ENCODE data around the gene NCF4. TPM values are rescaled to one million over a fixed set of nuclear protein-coding genes. Genes with fewer than 3 reads are reported as not detected.
A peak's percentile ranks its signal among the peaks of the same experiment; 100 is the strongest.

The NCF4 gene
- total RNA-seq, 1 experiment from 2014 or later = not detected

DNA sequence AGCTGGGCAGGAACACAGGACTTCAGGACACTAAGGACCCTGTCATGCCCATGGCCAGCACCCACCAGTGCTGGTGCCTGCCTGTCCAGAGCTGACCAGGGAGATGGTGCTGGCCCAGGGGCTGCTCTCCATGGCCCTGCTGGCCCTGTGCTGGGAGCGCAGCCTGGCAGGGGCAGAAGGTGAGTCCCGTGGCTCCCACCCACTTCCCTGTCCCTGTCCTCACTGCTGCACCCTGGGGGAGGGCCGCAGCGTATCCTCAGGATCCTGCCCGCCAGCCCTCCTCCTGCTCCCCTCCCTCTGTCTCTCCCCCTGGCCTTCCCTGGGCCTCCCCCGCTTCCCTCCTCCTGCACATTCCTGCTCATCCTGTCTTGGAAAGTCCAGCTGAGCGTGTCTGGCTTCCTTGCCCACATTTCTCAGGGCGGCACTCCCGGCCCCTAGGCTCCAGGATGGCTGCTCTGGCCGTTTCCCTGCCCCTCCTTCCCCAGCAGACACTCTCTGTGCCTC is 61.4 kb downstream of the NCF4 start:
- H3K4me1 ChIP-seq (ENCODE audit: control insufficient read depth, insufficient read depth, low read length) = no peaks in the 10 kb centered on the region
- ATAC-seq (peak; percentile 45; the same call in 1 of the 2 replicates), DNase-seq (ENCODE audit: low read depth, low spot score) (no peak)
- peaks cover 2% of the 10 kb centered on the region; the same call in 1 of the 2 replicates for H3K27me3 ChIP-seq (ENCODE audit: control insufficient read depth, insufficient read depth, low read length)
- POLR2A ChIA-PET = no interaction called here
- no peak for TF ChIP-seq POLR2AphosphoS5 (IDR thresholded peaks at IDR 0.05; ENCODE audit: low read depth, low read length)
- TF ChIP-seq TCF7L2 (IDR thresholded peaks at IDR 0.05; ENCODE audit: low read depth, low read length) = no peak
- TF ChIP-seq, protein P1, sequence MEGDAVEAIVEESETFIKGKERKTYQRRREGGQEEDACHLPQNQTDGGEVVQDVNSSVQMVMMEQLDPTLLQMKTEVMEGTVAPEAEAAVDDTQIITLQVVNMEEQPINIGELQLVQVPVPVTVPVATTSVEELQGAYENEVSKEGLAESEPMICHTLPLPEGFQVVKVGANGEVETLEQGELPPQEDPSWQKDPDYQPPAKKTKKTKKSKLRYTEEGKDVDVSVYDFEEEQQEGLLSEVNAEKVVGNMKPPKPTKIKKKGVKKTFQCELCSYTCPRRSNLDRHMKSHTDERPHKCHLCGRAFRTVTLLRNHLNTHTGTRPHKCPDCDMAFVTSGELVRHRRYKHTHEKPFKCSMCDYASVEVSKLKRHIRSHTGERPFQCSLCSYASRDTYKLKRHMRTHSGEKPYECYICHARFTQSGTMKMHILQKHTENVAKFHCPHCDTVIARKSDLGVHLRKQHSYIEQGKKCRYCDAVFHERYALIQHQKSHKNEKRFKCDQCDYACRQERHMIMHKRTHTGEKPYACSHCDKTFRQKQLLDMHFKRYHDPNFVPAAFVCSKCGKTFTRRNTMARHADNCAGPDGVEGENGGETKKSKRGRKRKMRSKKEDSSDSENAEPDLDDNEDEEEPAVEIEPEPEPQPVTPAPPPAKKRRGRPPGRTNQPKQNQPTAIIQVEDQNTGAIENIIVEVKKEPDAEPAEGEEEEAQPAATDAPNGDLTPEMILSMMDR (IDR thresholded peaks at IDR 0.05) = no peak
- no peak for TF ChIP-seq SIN3A (IDR thresholded peaks at IDR 0.05; ENCODE audit: borderline replicate concordance, insufficient read depth, low read depth, low read length)
- TF ChIP-seq, protein P2, sequence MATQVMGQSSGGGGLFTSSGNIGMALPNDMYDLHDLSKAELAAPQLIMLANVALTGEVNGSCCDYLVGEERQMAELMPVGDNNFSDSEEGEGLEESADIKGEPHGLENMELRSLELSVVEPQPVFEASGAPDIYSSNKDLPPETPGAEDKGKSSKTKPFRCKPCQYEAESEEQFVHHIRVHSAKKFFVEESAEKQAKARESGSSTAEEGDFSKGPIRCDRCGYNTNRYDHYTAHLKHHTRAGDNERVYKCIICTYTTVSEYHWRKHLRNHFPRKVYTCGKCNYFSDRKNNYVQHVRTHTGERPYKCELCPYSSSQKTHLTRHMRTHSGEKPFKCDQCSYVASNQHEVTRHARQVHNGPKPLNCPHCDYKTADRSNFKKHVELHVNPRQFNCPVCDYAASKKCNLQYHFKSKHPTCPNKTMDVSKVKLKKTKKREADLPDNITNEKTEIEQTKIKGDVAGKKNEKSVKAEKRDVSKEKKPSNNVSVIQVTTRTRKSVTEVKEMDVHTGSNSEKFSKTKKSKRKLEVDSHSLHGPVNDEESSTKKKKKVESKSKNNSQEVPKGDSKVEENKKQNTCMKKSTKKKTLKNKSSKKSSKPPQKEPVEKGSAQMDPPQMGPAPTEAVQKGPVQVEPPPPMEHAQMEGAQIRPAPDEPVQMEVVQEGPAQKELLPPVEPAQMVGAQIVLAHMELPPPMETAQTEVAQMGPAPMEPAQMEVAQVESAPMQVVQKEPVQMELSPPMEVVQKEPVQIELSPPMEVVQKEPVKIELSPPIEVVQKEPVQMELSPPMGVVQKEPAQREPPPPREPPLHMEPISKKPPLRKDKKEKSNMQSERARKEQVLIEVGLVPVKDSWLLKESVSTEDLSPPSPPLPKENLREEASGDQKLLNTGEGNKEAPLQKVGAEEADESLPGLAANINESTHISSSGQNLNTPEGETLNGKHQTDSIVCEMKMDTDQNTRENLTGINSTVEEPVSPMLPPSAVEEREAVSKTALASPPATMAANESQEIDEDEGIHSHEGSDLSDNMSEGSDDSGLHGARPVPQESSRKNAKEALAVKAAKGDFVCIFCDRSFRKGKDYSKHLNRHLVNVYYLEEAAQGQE (IDR thresholded peaks at IDR 0.05; ENCODE audit: insufficient read depth in 1 of 2, low read depth in 2 of 2, low read length in 1 of 2) = no peak
- no peak overlapping the region for H3K27ac ChIP-seq (ENCODE audit: low read length)
- CTCF ChIA-PET = no interaction called here
- in situ Hi-C loops (cut with HindIII; ENCODE audit: low pct_unique_long_range_greater_than_20kb, low sequenced_read_pairs) (no loop called here), intact Hi-C loops (cut with micrococcal nuclease; ENCODE audit: unreplicated experiment) (no loop called here)
- no TSS peak for BruUV-seq (replicated peaks)
- no peak overlapping the region for H3K4me3 ChIP-seq (ENCODE audit: low read depth in 2 of 2, low read length in 2 of 2)
- H3K9me3 ChIP-seq (ENCODE audit: control insufficient read depth, insufficient read depth, low read depth, low read length) = no peaks in the 10 kb centered on the region
- no peaks in the 10 kb centered on the region for H3K36me3 ChIP-seq (ENCODE audit: control insufficient read depth, insufficient read depth, low read length)

DNA sequence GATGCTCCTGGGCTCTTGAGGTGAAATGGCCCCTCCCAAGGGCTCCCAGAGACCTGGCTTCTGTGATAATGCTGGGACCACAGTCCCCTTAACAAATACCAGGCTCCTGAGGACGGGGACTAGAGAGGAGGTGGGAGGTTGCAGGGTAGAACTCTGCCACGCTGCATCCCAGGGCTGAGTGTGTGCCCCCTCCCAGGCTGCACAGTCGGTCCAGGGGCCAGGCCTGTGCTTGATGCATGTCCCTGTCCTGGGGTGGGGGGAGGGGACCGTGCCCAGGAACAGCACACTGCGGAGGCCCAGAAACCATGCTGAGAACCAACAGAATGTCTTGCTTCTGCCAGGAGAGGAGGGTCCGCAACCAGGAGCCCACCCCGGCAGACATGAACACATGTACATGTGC is 61.9 kb downstream of the NCF4 start:
- ChIA-PET CTCF (no interaction called here), POLR2A (no interaction called here)
- in situ Hi-C loops (cut with HindIII; ENCODE audit: low pct_unique_long_range_greater_than_20kb, low sequenced_read_pairs) = no loop called here
- ATAC-seq (no peak), DNase-seq (ENCODE audit: low read depth, low spot score) (no peak)
- H3K36me3 ChIP-seq (ENCODE audit: control insufficient read depth, insufficient read depth, low read length) = no peaks in the 10 kb centered on the region
- no peaks in the 10 kb centered on the region for H3K9me3 ChIP-seq (ENCODE audit: control insufficient read depth, insufficient read depth, low read depth, low read length)
- H3K27ac ChIP-seq (ENCODE audit: low read length) = no peak overlapping the region
- no peak overlapping the region for H3K4me3 ChIP-seq (ENCODE audit: low read depth in 2 of 2, low read length in 2 of 2)
- no TSS peak for BruUV-seq (replicated peaks)
- intact Hi-C loops (cut with micrococcal nuclease; ENCODE audit: unreplicated experiment) = no loop called here
- TF ChIP-seq POLR2AphosphoS5 (IDR thresholded peaks at IDR 0.05; ENCODE audit: low read depth, low read length) (no peak), TCF7L2 (IDR thresholded peaks at IDR 0.05; ENCODE audit: low read depth, low read length) (no peak), SIN3A (IDR thresholded peaks at IDR 0.05; ENCODE audit: borderline replicate concordance, insufficient read depth, low read depth, low read length) (no peak)
- TF ChIP-seq, protein P1 (IDR thresholded peaks at IDR 0.05) = no peak
- TF ChIP-seq, protein P2 (IDR thresholded peaks at IDR 0.05; ENCODE audit: insufficient read depth in 1 of 2, low read depth in 2 of 2, low read length in 1 of 2) = no peak
- H3K4me1 ChIP-seq (ENCODE audit: control insufficient read depth, insufficient read depth, low read length) = no peaks in the 10 kb centered on the region
- H3K27me3 ChIP-seq (ENCODE audit: control insufficient read depth, insufficient read depth, low read length) = peaks cover 2% of the 10 kb centered on the region; the same call in 1 of the 2 replicates

All from Panc1 (cell line).